ENCODE data around the gene IPMK.

DNA sequence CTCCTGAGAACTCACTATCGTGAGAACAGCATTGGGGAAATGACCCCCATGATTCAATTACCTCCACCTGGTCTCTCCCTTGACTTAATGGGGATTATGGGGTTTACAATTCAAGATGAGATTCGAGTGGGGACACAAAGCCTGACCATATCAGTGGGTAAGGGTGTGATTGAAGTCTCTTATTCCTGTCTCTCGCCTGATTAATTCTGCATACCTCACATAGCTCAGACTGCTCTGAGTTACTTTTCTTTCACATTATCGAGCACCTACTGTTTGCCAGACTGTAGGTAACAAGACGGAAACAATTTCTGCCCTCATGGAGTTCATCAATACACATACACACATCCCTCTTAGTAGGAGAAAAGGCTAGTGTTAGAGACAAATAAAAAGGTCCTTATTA lies 26.3 kb upstream of the IPMK start:
- TF ChIP-seq EZH2 (IDR thresholded peaks at IDR 0.05; ENCODE audit: low read depth, unreplicated experiment) (no peak), CREB1 (CRISPR knock-in tag; IDR thresholded peaks at IDR 0.05; ENCODE audit: low read depth) (no peak)
- TF ChIP-seq, protein P1, sequence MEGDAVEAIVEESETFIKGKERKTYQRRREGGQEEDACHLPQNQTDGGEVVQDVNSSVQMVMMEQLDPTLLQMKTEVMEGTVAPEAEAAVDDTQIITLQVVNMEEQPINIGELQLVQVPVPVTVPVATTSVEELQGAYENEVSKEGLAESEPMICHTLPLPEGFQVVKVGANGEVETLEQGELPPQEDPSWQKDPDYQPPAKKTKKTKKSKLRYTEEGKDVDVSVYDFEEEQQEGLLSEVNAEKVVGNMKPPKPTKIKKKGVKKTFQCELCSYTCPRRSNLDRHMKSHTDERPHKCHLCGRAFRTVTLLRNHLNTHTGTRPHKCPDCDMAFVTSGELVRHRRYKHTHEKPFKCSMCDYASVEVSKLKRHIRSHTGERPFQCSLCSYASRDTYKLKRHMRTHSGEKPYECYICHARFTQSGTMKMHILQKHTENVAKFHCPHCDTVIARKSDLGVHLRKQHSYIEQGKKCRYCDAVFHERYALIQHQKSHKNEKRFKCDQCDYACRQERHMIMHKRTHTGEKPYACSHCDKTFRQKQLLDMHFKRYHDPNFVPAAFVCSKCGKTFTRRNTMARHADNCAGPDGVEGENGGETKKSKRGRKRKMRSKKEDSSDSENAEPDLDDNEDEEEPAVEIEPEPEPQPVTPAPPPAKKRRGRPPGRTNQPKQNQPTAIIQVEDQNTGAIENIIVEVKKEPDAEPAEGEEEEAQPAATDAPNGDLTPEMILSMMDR (conservative IDR thresholded peaks at IDR 0.05; ENCODE audit: low read depth in 2 of 2) = no peak

All from GM23338 (cell line).